ENCODE data around the gene TOGARAM2.

Gene TOGARAM2

DNA sequence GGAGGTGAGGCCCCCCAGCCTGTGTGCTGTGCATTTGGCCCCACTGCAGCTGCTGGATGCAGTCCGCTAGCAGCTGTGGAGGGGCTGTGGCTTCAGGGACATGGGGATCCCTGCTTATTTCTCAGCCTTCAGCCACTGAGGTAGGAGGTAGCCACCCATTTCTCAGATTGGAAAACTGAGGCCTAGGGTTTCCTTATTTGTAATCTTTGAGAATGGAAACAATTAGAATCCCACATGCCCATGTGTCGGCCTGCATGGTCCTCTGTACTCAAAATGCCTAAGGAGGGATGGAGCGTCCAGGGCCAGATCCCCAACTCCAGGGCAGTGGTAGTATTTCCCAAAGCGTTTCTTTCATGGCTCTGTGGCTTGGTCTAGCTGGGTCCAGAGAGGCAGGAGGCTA is 42.1 kb downstream of the TOGARAM2 start:
- DNase-seq (ENCODE audit: low spot score): no peak

DNA sequence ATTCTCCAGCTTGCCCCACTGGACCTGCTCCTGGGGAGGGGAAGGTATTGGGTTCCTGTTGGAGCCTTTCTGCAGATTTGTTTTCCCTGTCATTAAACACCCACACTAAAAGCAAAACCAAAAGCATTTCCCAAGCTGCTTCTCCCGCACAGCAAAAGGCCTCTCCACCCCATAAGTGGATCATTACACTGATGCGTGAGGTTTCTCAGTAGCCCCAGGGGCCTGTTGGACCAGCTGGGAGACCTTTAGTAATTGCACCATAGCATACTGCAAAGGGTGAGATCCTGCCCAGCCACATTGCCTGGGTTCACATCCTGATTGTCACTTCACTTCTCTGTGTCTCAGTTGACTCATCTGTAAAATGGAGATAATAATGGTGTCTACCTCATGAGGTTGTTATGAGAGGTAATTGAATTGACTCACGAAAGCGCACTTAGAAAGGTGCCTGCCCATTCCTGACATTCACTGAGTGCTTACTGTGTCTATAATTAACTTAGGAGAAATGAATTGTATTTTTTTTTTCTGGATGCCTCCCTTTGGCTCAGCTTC is 43.9 kb downstream of the TOGARAM2 start:
- no peak for DNase-seq (ENCODE audit: low spot score)

DNA sequence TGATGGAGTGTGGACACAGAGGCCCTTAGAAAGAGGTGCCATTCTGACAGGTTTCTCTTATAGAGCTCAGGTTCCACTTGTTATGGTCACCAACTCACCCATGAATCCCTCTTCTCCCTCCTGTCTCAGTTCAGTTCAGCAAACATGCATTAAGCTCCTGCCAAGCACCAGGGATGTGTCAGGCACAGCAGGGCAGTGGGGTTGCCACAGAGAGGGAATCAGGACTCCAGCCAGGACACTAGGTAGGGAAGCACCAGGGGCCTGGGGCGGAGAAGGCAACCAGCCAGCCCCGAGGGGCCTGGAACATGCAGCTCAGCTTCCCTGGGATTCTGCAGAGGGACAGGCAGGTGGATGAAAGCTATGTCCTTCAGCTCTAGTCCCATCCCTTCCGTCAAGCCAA is 44.6 kb downstream of the TOGARAM2 start:
- DNase-seq (ENCODE audit: low spot score): no peak

DNA sequence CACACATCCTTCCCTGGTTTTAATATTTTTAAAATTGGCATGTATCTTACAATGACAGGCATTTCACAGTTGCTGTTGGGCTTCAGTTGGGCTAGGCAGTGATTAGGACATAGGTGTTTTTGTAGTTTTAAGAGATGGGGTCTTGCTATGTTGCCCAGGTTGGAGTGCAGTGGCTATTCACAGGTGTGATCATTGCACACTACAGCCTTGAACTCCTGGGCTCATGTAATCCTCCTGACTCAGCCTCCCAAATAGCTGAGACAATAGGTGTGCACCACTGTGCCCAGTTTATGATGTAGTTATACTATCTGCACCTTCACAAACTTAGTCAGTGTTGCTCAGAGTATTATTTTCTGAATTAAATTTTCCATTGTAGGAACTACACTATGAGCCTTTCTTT is 49.9 kb downstream of the TOGARAM2 start:
- no peak for DNase-seq (ENCODE audit: low spot score)

GRCh38 chr2:29032189-29032588 is 51.1 kb downstream of the TOGARAM2 start:
- DNase-seq (ENCODE audit: low spot score): no peak

GRCh38 chr2:29033172-29033571 is 52.1 kb downstream of the TOGARAM2 start:
- DNase-seq (ENCODE audit: low spot score): no peak

GRCh38 chr2:29033656-29034055 is 52.6 kb downstream of the TOGARAM2 start:
- DNase-seq (ENCODE audit: low spot score): no peak

GRCh38 chr2:29035016-29035745 is 54.1 kb downstream of the TOGARAM2 start:
- DNase-seq (ENCODE audit: low spot score): no peak

DNA sequence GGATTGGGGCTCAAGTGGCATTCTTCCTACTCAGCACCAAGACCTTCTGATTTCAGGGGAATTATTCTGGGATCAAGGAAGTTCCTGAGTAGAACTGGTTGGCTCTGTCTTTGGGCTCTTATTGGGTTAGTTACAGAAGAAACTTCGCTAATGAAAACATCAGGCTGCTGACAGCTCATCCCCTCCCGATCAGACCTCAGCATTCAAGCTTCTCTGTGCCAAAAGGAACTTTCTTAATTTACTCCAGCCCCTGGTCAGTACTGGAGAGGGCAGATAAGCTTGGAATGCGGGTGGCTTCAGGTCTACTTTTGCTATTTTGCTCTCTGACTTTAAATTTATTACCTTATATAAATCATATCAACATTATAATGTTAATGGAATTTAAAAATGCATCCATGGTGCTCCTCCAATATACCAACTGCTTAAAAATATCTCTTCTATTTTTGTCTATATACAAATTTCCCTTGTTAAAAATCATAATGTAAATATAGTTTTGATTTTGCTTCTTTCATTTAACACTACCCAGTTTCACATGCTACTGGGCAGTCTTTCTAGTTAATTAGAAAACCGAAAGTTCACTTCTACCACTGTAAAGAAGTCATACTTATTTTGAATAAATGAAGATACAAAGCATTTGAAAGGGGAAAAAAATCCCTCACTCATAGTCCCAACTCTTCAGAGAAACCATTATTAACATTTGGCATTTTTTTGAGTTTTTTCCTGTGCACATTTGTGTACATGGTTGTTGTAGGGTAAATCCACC is 58.8 kb downstream of the TOGARAM2 start:
- DNase-seq (ENCODE audit: low spot score): no peak

DNA sequence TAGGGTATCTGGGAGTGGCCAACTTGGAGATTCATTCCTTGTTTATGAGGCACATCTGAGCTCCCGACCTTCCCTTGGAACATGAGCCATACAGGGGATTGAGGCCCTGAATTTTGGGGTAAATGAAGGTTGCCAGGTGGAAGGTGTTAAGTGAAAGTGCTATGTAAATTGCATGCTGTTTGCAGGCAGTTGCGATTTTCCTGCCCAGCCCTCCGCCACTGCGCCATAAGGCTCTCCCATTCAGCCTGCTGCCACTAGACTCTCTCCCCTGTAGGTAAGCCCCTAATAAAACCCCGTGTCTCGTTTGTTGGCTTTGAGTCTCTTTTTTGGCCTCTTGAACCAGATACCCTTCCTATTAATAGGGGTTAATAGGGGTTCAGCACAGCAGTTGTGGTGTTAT is 59.5 kb downstream of the TOGARAM2 start:
- no peak for DNase-seq (ENCODE audit: low spot score)

DNA sequence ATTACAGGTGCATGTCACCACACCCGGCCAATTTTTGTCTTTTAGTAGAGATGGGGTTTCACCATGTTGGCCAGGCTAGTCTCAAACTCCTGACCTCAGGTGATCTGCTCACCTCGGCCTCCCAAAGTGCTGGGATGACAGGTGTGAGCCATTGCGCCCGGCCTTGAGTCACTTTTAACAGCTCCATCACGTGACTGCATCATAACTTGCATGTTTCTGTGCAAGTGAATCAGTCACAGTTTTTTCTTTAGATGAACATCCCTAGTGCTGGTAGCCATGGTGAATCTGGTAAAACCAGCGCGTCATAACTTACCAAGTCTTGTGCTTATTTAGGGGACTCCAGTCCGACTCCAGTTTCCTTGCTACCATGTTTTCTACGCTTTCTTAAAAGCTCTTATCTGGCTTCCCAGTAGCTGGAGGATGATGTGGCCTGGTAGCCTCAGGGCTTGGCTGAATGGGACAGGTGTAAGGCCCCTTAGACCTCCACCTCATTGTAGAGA is 60.1 kb downstream of the TOGARAM2 start:
- no peak for DNase-seq (ENCODE audit: low spot score)

DNA sequence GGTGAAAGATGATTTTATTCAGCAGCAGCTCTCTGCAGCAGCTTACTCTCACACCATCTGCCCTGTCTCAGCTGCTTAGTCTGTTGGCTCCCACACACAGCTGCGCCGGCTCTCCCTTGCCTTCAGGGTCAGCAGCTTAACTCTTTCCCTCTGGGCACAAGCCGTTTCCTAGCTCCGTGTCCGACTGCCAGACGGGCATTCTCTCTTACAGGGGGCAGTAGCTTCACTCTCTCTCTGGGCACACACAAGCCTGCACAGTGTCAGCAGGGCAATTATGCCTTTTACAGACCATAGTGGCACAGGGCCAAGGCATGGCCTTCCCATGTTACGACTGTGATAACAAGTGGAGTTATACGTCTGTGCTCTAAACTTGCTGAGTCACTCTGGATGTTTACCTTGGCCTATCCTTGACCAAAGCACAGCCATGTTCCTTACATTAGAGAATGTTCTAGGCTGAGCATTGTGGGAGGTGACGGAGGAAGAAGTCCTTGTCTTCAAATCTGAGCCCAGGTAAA is 61.5 kb downstream of the TOGARAM2 start:
- DNase-seq (ENCODE audit: low spot score): peak; percentile 51

DNA sequence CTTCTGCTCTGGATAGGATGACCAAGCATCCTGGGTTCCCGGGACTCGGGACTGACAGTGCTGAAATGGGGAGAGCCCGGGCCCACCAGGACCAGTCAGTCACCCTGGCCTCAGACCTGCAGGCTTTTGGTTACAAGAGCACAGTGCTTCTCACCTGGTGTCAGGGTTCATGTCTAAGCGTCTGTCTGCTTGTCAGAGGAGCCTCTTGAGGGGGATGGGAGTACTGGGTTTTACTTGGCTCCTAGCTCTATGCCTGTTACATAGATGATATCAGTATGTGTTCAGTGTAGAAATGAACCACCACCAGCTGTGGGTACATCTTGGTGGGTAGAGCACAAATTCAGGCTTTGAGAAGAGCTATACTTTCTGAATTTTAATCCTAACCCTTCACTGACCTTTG is 63.4 kb downstream of the TOGARAM2 start:
- DNase-seq (ENCODE audit: low spot score): no peak

GRCh38 chr2:29046321-29046720 is 65.2 kb downstream of the TOGARAM2 start:
- DNase-seq (ENCODE audit: low spot score): no peak

GRCh38 chr2:29047083-29047845 is 66.2 kb downstream of the TOGARAM2 start:
- DNase-seq (ENCODE audit: low spot score): no peak

DNA sequence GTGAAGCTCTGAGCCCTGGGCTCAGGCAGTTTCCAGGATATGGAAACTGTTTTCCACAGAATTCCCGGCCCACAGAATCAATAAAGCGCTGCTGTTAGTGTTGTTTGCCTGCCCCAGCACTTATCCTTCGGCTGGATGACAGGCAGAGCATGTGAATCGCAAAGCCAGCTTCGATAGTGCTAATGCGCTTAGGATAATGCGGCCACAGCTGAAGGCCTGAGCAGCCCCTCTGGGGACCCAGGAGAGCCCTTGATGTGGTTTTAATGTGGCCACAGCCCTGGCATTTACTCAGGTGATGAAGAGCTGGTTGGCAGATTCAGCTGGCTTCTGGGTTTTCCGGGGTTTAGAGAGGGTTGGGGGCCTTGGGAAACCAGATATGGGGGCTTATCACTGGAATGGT is 69.5 kb downstream of the TOGARAM2 start:
- no peak for DNase-seq (ENCODE audit: low spot score)

DNA sequence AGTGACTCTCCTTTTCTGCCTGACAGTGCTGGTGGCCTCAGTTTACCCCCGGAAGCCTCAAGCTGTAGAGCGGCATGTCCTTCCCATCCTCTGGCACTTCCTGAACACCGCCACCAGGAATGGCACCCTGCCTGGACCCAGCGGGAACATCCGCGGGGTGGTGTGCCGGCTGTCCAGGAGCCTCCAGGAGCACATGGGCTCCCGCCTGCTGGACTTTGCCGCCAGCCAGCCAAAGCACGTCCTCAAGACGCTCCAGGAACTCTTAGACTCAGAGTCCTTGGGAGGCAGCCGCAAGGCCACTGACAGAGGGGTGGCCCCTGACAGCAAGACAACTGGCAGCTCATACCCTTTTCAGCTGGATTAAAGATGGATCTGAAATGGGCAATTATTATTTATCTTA is 70.6 kb downstream of the TOGARAM2 start:
- no peak for DNase-seq (ENCODE audit: low spot score)

DNA sequence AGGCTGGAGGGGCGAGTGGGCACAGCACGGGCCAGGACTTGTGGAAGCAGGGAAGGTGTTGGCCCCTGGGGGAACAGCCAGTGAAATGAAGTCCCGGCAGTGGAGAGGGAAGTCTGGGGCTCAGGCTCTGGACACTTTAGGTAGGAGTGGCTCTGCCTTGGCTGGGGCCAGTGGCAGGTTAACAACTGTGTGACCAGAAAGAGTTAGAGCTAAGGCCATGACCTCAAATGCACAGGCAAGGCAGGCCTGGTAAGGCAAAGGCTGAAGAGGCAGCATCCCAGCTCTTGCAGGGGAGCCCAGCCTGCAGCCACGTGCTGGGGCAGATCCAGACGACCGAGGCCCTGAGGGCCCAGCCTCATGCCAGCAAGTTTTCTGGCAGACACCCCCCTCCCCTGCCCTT is 71.7 kb downstream of the TOGARAM2 start:
- DNase-seq (ENCODE audit: low spot score): no peak

GRCh38 chr2:29053223-29053622 is 72.1 kb downstream of the TOGARAM2 start:
- no peak for DNase-seq (ENCODE audit: low spot score)

DNA sequence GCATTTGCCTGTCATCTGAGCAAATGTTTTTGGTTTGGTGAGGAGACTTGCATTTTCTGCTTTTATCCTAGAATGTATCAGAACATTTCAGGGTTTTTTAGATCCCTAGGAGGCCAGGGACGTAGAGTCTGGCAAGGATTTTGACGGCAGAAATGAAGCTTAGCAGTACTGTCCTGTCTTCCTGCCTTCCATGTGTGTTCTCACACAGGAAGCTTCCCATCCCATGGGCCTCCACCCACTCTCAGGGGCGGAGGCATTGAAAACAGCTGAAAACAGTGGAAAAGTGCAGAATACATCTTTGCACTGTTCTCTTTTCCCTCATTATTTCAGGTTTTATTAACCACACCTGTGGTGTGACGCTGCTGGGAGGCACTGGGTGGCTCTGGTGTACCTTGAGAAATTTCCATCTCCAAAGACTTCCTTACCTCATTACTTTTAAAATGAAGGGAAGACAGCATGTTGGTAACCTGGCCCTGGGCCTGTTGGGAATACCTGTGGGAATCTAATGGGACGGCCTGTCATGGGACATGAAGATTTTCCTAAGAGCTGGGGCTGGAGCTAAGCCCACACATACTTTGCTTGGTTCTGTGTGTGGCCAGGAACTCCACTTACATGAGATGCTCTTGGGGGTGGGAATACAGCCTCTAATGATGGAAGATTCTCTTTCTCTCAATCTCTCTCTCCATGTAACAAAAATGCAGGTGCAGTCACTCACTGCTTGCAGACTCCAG is 72.7 kb downstream of the TOGARAM2 start:
- no peak for DNase-seq (ENCODE audit: low spot score)

- no peak for DNase-seq (ENCODE audit: low spot score)
These were observed 73.3 kb downstream of the TOGARAM2 start for GRCh38 chr2:29054430-29054829.

GRCh38 chr2:29055601-29056000 is 74.5 kb downstream of the TOGARAM2 start:
- no peak for DNase-seq (ENCODE audit: low spot score)
